ENCODE results near the gene PRR23C. TPM values are rescaled to one million over a fixed set of nuclear protein-coding genes. Genes with fewer than 3 reads are reported as not detected.

Gene PRR23C
- polyA plus RNA-seq, 1 donor (not counting 4 experiments of a cell fraction or from before 2014, with no cell fraction given): not detected

- DNase-seq (ENCODE audit: low read depth, low spot score) (no peak), FAIRE-seq (no peak)
- Histone ChIP-seq H3K4me1 (ENCODE audit: control insufficient read depth, extremely low read depth, insufficient read depth, low read length) (no peaks in the 10 kb centered on the region), H3K9me3 (ENCODE audit: control insufficient read depth, low read depth, low read length) (no peaks in the 10 kb centered on the region), H3K79me2 (ENCODE audit: control insufficient read depth, insufficient read depth, low read length) (no peaks in the 10 kb centered on the region), H3K36me3 (ENCODE audit: control insufficient read depth in 2 of 2, extremely low read depth in 1 of 2, insufficient read depth in 2 of 2, low read length in 2 of 2) (no peaks in the 10 kb centered on the region), H3K9ac (ENCODE audit: control insufficient read depth, extremely low read depth, insufficient read depth, low read length) (no peak overlapping the region), H3K9me1 (ENCODE audit: control insufficient read depth, extremely low read depth, insufficient read depth, low read length) (no peaks in the 10 kb centered on the region), H3K27ac (ENCODE audit: control insufficient read depth, insufficient read depth, low read length) (no peak overlapping the region), H3K4me2 (ENCODE audit: control insufficient read depth, extremely low read depth, insufficient read depth, low read depth, low read length) (no peak overlapping the region), H4K20me1 (ENCODE audit: control insufficient read depth, extremely low read depth, insufficient read depth, low read length) (no peaks in the 10 kb centered on the region), H3K4me3 (ENCODE audit: control insufficient read depth in 2 of 3, extremely low read depth in 1 of 3, insufficient read depth in 2 of 3, low read depth in 1 of 3, low read length in 3 of 3) (no peak overlapping the region), H3K27me3 (ENCODE audit: control insufficient read depth, extremely low read depth, insufficient read depth, low read length) (peaks cover 3% of the 10 kb centered on the region), H2AFZ (ENCODE audit: control insufficient read depth, low read length) (no peak overlapping the region)
- TF ChIP-seq CTCF (optimal IDR thresholded peaks at IDR 0.05 in 1 of 3, IDR thresholded peaks at IDR 0.05 in 1 of 3, conservative IDR thresholded peaks at IDR 0.05 in 1 of 3; ENCODE audit: extremely low read depth in 1 of 3, insufficient read depth in 2 of 3, low read length in 3 of 3) (no peak), EZH2 (IDR thresholded peaks at IDR 0.05; ENCODE audit: low read length) (no peak)
- dilution Hi-C loops (cut with MboI; ENCODE audit: extremely low pct_ligation_motif_present, low sequenced_read_pairs): no loop called here
Measured at GRCh38 chr3:139088462-139089324, 44.0 kb upstream of the PRR23C start.

- no peaks in the 10 kb centered on the region for H4K20me1 ChIP-seq (ENCODE audit: control insufficient read depth, extremely low read depth, insufficient read depth, low read length)
- H3K27me3 ChIP-seq (ENCODE audit: control insufficient read depth, extremely low read depth, insufficient read depth, low read length): peaks cover 3% of the 10 kb centered on the region
- no peak overlapping the region for H3K4me3 ChIP-seq (ENCODE audit: control insufficient read depth in 2 of 3, extremely low read depth in 1 of 3, insufficient read depth in 2 of 3, low read depth in 1 of 3, low read length in 3 of 3)
- FAIRE-seq (no peak), DNase-seq (ENCODE audit: low read depth, low spot score) (no peak)
- no peak overlapping the region for H2AFZ ChIP-seq (ENCODE audit: control insufficient read depth, low read length)
- no peak overlapping the region for H3K4me2 ChIP-seq (ENCODE audit: control insufficient read depth, extremely low read depth, insufficient read depth, low read depth, low read length)
- H3K4me1 ChIP-seq (ENCODE audit: control insufficient read depth, extremely low read depth, insufficient read depth, low read length): no peaks in the 10 kb centered on the region
- no peaks in the 10 kb centered on the region for H3K79me2 ChIP-seq (ENCODE audit: control insufficient read depth, insufficient read depth, low read length)
- no peaks in the 10 kb centered on the region for H3K36me3 ChIP-seq (ENCODE audit: control insufficient read depth in 2 of 2, extremely low read depth in 1 of 2, insufficient read depth in 2 of 2, low read length in 2 of 2)
- no peaks in the 10 kb centered on the region for H3K9me1 ChIP-seq (ENCODE audit: control insufficient read depth, extremely low read depth, insufficient read depth, low read length)
- TF ChIP-seq CTCF (optimal IDR thresholded peaks at IDR 0.05 in 1 of 3, IDR thresholded peaks at IDR 0.05 in 1 of 3, conservative IDR thresholded peaks at IDR 0.05 in 1 of 3; ENCODE audit: extremely low read depth in 1 of 3, insufficient read depth in 2 of 3, low read length in 3 of 3) (no peak), EZH2 (IDR thresholded peaks at IDR 0.05; ENCODE audit: low read length) (no peak)
- no peaks in the 10 kb centered on the region for H3K9me3 ChIP-seq (ENCODE audit: control insufficient read depth, low read depth, low read length)
- H3K27ac ChIP-seq (ENCODE audit: control insufficient read depth, insufficient read depth, low read length): no peak overlapping the region
- H3K9ac ChIP-seq (ENCODE audit: control insufficient read depth, extremely low read depth, insufficient read depth, low read length): no peak overlapping the region
- dilution Hi-C loops (cut with MboI; ENCODE audit: extremely low pct_ligation_motif_present, low sequenced_read_pairs): no loop called here
Measured at GRCh38 chr3:139087621-139088020, 42.9 kb upstream of the PRR23C start.
